Spleen (tissue), 11 donors: ENCODE measurements around the gene GPR152. TPM values are rescaled to one million over a fixed set of nuclear protein-coding genes. Genes with fewer than 3 reads are reported as not detected.
"Not testable (repeated sequence)": the region's sequence is repeated elsewhere in the genome, so short reads cannot be mapped to it uniquely, and the experiment has no call there.

Experiments
- DNase-seq: peaks from one replicate; pipeline ENCODE4 v3.0.0-alpha.2; 2020
- H3K27ac ChIP-seq, 8 donors: fragments of 200-600 bp; sonication (generic) in 7 of 8; 1 replicate in 4 of 8; 2 replicates in 4 of 8; pipeline versions ENCODE4 v1.5.0 to v1.8.0; 2016 to 2021; ENCODE audit warnings: inconsistent platforms in 4 of 8, mild to moderate bottlenecking in 4 of 8, moderate library complexity in 1 of 8
- H3K27me3 ChIP-seq, 7 donors: fragments of 200-600 bp; sonication (generic) in 6 of 7; replicated peaks in 1 of 7; 1 replicate in 4 of 7; 2 replicates in 3 of 7; pipeline versions ENCODE4 v1.5.0 to v1.8.0; 2016 to 2021; ENCODE audit warnings: inconsistent platforms in 3 of 7, mild to moderate bottlenecking in 1 of 7
- H3K36me3 ChIP-seq, 6 donors: fragments of 200-600 bp; sonication (generic) in 5 of 6; 1 replicate in 4 of 6; 2 replicates in 2 of 6; pipeline versions ENCODE4 v1.5.0 to v1.8.0; 2016 to 2021; ENCODE audit warnings: inconsistent platforms in 2 of 6
- H3K4me1 ChIP-seq, 6 donors: fragments of 200-600 bp; sonication (generic) in 5 of 6; 1 replicate in 3 of 6; 2 replicates in 3 of 6; pipeline versions ENCODE4 v1.5.0 to v1.8.0; 2016 to 2021; ENCODE audit warnings: inconsistent platforms in 3 of 6
- H3K4me3 ChIP-seq, 8 donors: fragments of 200-600 bp; sonication (generic) in 7 of 8; 1 replicate in 4 of 8; 2 replicates in 4 of 8; pipeline versions ENCODE4 v1.5.0 to v1.8.0; 2016 to 2021; ENCODE audit warnings: inconsistent platforms in 4 of 8, mild to moderate bottlenecking in 4 of 8, moderate library complexity in 2 of 8
- H3K9me3 ChIP-seq, 8 donors: fragments of 200-600 bp; sonication (generic) in 7 of 8; 1 replicate in 4 of 8; 2 replicates in 4 of 8; pipeline versions ENCODE4 v1.5.0 to v1.8.0; 2016 to 2021; ENCODE audit warnings: inconsistent platforms in 4 of 8
- POLR2A ChIP-seq, 3 donors: fragments of 450-650 bp; IDR thresholded peaks; one replicate each; pipeline ENCODE4 v1.5.1; 2017; ENCODE audit warnings: antibody characterized with exemption in 3 of 3, mild to moderate bottlenecking in 1 of 3
- POLR2AphosphoS5 ChIP-seq, 3 donors: sonication (generic); formaldehyde crosslinking; IDR thresholded peaks; one replicate each; pipeline ENCODE4 v1.5.1; 2017; ENCODE audit warnings: antibody characterized with exemption in 3 of 3
- WGBS, 5 donors: extraction: QIAGEN DNeasy Blood & Tissue Kit in 3 of 5; methylation state at CpG; one replicate each; pipeline versions ENCODE4 v1.1.5 to v1.1.7; 2013 to 2018; 5-methylcytosine and 5-hydroxymethylcytosine counted together
- intact Hi-C: fragments of 100-400 bp; cut with DNase I; formaldehyde crosslinking; loops from one replicate; pipeline ENCODE4 v1.15.0; 2023; ENCODE audit warnings: low total_unique reads
- polyA plus RNA-seq, 3 donors: library from polyadenylated mRNA; stranded (reverse); fragments of 200-250 nt; gene quantifications; one replicate each; pipeline ENCODE4 v1.2.1, GENCODE V29; 2013
- total RNA-seq, 7 donors: library from RNA; depleted of rRNA in 3 of 7; stranded (reverse); fragments of >200 nt in 3 of 7; fragmentation: NEBNext Ultra II Directional in 4 of 7; extraction: Animal tissue kit (Norgen Biotek cat#: 25700) in 4 of 7; gene quantifications; one replicate each; pipeline versions ENCODE4 v1.1.0 to v1.2.1, GENCODE V29; 2016 to 2021
- TF ChIP-seq, protein P1 (sequence below), 11 experiments: fragments of 200-600 bp in 7 of 11; fragments of 450-650 bp in 4 of 11; sonication (generic) in 4 of 11; IDR thresholded peaks in 8 of 11; conservative IDR thresholded peaks in 3 of 11; 1 replicate in 7 of 11; 2 replicates in 4 of 11; pipeline versions ENCODE4 v1.4.0 to v1.8.0; 2016 to 2021; ENCODE audit warnings: antibody characterized with exemption in 11 of 11, inconsistent platforms in 4 of 11, mild to moderate bottlenecking in 1 of 11
- donor health status: healthy with polysubstance abuse.
- donor health status: DM: no; HTN: no; CAD: no; lungs with moderate emphysema.
- donor health status: DM: no; HTN: no; CAD: no.
- donor health status: Bipolar disorder and iron deficiency.
- donor health status: healthy.
- donor health status: DM: no; HTN: no; CAD: no.
- donor health status: DM: yes; HTN: yes; CAD: no.

Gene GPR152
- total and polyA plus RNA-seq, 10 donors: 0.10 TPM; not detected in 9

DNA sequence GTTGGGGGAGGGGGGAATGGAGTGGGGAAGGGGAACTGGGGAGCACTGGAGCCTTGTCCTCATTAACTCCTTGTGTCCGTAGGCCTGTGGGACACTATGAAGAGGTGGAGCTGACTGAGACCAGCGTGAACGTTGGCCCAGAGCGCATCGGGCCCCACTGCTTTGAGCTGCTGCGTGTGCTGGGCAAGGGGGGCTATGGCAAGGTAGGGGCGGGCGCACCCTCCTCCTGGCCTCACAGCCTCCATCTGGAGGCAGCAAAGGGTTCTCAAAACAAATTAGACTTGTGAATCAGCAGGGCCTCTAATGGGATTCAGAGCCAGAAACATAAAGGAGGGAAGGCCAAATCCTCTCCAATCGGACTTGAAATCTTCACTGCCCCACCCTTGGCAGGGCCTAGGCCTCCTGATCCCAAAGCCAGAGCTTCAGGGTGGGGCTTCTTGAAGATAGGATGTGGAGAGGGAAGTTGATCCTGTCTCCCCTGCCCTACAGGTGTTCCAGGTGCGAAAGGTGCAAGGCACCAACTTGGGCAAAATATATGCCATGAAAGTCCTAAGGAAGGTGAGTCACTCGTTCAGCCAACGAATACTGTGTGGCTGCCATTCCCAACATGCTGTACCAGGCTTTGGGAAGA, 23.4 kb downstream of the GPR152 start:
- H3K4me1 ChIP-seq: peaks cover 24 to 72% (median 52%) of the 10 kb centered on the region in 6 donors
- no peaks in the 10 kb centered on the region for H3K27me3 ChIP-seq
- no peaks in the 10 kb centered on the region for H3K9me3 ChIP-seq
- 50 to 77% (median 57%) methylated on average over 4 to 12 of the region's 12 CpGs for WGBS, 5 donors
- H3K36me3 ChIP-seq: peaks cover 0 to 50% (median 35%) of the 10 kb centered on the region in 6 donors
- peak overlapping the region; percentile 72 to 96 (median 80) for H3K4me3 ChIP-seq
- intact Hi-C loops: no loop called here
- TF ChIP-seq POLR2AphosphoS5 (IDR thresholded peaks at IDR 0.05): no peak
- TF ChIP-seq POLR2A (IDR thresholded peaks at IDR 0.05): no peak
- TF ChIP-seq, protein P1, sequence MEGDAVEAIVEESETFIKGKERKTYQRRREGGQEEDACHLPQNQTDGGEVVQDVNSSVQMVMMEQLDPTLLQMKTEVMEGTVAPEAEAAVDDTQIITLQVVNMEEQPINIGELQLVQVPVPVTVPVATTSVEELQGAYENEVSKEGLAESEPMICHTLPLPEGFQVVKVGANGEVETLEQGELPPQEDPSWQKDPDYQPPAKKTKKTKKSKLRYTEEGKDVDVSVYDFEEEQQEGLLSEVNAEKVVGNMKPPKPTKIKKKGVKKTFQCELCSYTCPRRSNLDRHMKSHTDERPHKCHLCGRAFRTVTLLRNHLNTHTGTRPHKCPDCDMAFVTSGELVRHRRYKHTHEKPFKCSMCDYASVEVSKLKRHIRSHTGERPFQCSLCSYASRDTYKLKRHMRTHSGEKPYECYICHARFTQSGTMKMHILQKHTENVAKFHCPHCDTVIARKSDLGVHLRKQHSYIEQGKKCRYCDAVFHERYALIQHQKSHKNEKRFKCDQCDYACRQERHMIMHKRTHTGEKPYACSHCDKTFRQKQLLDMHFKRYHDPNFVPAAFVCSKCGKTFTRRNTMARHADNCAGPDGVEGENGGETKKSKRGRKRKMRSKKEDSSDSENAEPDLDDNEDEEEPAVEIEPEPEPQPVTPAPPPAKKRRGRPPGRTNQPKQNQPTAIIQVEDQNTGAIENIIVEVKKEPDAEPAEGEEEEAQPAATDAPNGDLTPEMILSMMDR (IDR thresholded peaks at IDR 0.05 in 8 of 11, conservative IDR thresholded peaks at IDR 0.05 in 3 of 11): no peak
- H3K27ac ChIP-seq: peak overlapping the region in 6 of 8 donors; percentile 91 to 97 (median 94)
- no peak for DNase-seq

GRCh38 chr11:67428052-67429001, 24.2 kb downstream of the GPR152 start, which contains the start of gene RPS6KB2:
Gene RPS6KB2, plus strand, starts transcription at chr11:67428494. Its CDS starts 52 bp downstream, at chr11:67428546.
- Histone ChIP-seq H3K27ac (peak within 1 kb of the TSS; percentile 91 to 97 (median 94)), H3K9me3 (no peaks in the 10 kb centered on the region), H3K36me3 (peaks cover 0 to 42% (median 29%) of the 10 kb centered on the region in 6 donors), H3K27me3 (no peaks in the 10 kb centered on the region), H3K4me3 (peak within 1 kb of the TSS; percentile 72 to 96 (median 80)), H3K4me1 (peaks cover 16 to 66% (median 44%) of the 10 kb centered on the region in 6 donors)
- TF ChIP-seq, protein P1 (IDR thresholded peaks at IDR 0.05 in 8 of 11, conservative IDR thresholded peaks at IDR 0.05 in 3 of 11): peak in 4 of 11 experiments; percentile 17 to 33 (median 30)
- TF ChIP-seq POLR2AphosphoS5 (IDR thresholded peaks at IDR 0.05) (peak; percentile 97 to 99 (median 98)), POLR2A (IDR thresholded peaks at IDR 0.05) (peak; percentile 85 to 95 (median 85))
- DNase-seq: peak; percentile 100
- intact Hi-C loops: no loop called here
- 0 to 1% (median 0%) methylated on average over 58 to 68 of the region's 68 CpGs for WGBS, 5 donors

- Histone ChIP-seq H3K27ac (peak overlapping the region; percentile 91 to 97 (median 94)), H3K4me1 (peaks cover 14 to 57% (median 35%) of the 10 kb centered on the region in 6 donors), H3K4me3 (peak overlapping the region; percentile 72 to 96 (median 80)), H3K36me3 (peaks cover 0 to 33% (median 20%) of the 10 kb centered on the region in 6 donors)
- intact Hi-C loops, H3K9me3 ChIP-seq, DNase-seq, H3K27me3 ChIP-seq: not testable (repeated sequence)
- WGBS, 5 donors: 70 to 78% (median 74%) methylated on average over 19 of the region's 19 CpGs
Measured at GRCh38 chr11:67427364-67427859, 25.1 kb downstream of the GPR152 start.

GRCh38 chr11:67423891-67424613, 28.5 kb downstream of the GPR152 start:
- WGBS, 5 donors: 76 to 94% (median 87%) methylated on average over 12 to 34 of the region's 34 CpGs
- no peak overlapping the region for H3K27ac ChIP-seq
- no peaks in the 10 kb centered on the region for H3K36me3 ChIP-seq
- H3K4me1 ChIP-seq: peaks cover 23 to 46% (median 38%) of the 10 kb centered on the region in 6 donors
- TF ChIP-seq, protein P1 (IDR thresholded peaks at IDR 0.05 in 8 of 11, conservative IDR thresholded peaks at IDR 0.05 in 3 of 11): no peak
- TF ChIP-seq POLR2A (IDR thresholded peaks at IDR 0.05) (no peak), POLR2AphosphoS5 (IDR thresholded peaks at IDR 0.05) (no peak)
- no peak for DNase-seq
- no peak overlapping the region for H3K4me3 ChIP-seq
- H3K9me3 ChIP-seq: no peaks in the 10 kb centered on the region
- no peaks in the 10 kb centered on the region for H3K27me3 ChIP-seq
- intact Hi-C loops: no loop called here
